Keratinocyte (primary cell): ENCODE data around the gene RASL12.

Experiments
- EZH2 ChIP-seq: IDR thresholded peaks from one replicate; pipeline ENCODE4 v1.6.1; 2012; ENCODE audit warnings: inconsistent platforms, mild to moderate bottlenecking, low read length, moderate library complexity
- TF ChIP-seq, protein P1 (sequence below), 3 experiments: IDR thresholded peaks in 1 of 3; conservative IDR thresholded peaks in 1 of 3; optimal IDR thresholded peaks in 1 of 3; 2 replicates in 2 of 3; 3 replicates in 1 of 3; pipeline versions ENCODE3 to v1.5.1; 2011; ENCODE audit warnings: low read length in 3 of 3, mild to moderate bottlenecking in 3 of 3, moderate library complexity in 2 of 3, control low read depth in 1 of 3, inconsistent platforms in 1 of 3; ENCODE audit not compliant: insufficient read depth in 2 of 3; ENCODE audit errors: extremely low read depth in 1 of 3

DNA sequence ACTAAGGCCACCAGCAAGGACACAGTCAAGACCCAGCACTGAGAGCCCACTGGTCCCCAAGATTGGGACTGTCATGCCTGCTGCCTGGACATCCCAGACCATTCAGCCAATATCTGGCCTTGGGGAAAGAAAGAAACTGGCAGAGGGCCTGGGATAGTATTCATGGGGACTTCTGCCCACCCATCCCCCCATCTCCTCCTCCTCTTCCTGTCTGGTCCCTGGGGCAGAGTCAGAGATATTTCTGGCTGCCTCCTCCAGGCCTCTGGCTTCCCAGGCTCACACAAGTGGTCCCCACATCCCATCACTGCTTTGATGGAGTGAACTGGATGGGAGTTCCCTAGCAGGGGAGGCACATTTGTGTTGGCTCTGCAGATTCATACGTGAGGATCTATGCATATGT is 4.2 kb upstream of the RASL12 start:
- TF ChIP-seq, protein P1, sequence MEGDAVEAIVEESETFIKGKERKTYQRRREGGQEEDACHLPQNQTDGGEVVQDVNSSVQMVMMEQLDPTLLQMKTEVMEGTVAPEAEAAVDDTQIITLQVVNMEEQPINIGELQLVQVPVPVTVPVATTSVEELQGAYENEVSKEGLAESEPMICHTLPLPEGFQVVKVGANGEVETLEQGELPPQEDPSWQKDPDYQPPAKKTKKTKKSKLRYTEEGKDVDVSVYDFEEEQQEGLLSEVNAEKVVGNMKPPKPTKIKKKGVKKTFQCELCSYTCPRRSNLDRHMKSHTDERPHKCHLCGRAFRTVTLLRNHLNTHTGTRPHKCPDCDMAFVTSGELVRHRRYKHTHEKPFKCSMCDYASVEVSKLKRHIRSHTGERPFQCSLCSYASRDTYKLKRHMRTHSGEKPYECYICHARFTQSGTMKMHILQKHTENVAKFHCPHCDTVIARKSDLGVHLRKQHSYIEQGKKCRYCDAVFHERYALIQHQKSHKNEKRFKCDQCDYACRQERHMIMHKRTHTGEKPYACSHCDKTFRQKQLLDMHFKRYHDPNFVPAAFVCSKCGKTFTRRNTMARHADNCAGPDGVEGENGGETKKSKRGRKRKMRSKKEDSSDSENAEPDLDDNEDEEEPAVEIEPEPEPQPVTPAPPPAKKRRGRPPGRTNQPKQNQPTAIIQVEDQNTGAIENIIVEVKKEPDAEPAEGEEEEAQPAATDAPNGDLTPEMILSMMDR (optimal IDR thresholded peaks at IDR 0.05 in 1 of 3, IDR thresholded peaks at IDR 0.05 in 1 of 3, conservative IDR thresholded peaks at IDR 0.05 in 1 of 3; ENCODE audit: extremely low read depth in 1 of 3, insufficient read depth in 2 of 3, low read length in 3 of 3) = no peak
- no peak for TF ChIP-seq EZH2
